NCI-H69 (cell line): ENCODE data around the gene SAPCD2.
"Not testable (repeated sequence)": the region's sequence is repeated elsewhere in the genome, so short reads cannot be mapped to it uniquely, and the experiment has no call there.

Source experiments
- DNase-seq: peaks from one replicate; lab custom pipeline; 2025; lab: John Stamatoyannopoulos, UW

Gene SAPCD2

GRCh38 chr9:137046088-137046787, 24.1 kb downstream of the SAPCD2 start, which contains the start of gene NPDC1:
Gene NPDC1, minus strand, starts transcription at chr9:137046177. Its CDS starts 188 bp downstream, at chr9:137045989.
- DNase-seq, result peak; percentile 90

- DNase-seq, result peak; percentile 82
Observed at GRCh38 chr9:137045294-137046087, 24.9 kb downstream of the SAPCD2 start.

- DNase-seq, result peak; percentile 91
Observed at GRCh38 chr9:137044502-137045177, 25.7 kb downstream of the SAPCD2 start.

GRCh38 chr9:137044037-137044436, 26.3 kb downstream of the SAPCD2 start:
- peak; percentile 38 for DNase-seq

- DNase-seq, result no peak
Observed at GRCh38 chr9:137042751-137043727, 27.3 kb downstream of the SAPCD2 start.

- no peak for DNase-seq
Observed at GRCh38 chr9:137041124-137041523, 29.2 kb downstream of the SAPCD2 start.

- DNase-seq, result no peak
Observed at GRCh38 chr9:137040568-137040967, 29.8 kb downstream of the SAPCD2 start.

- DNase-seq, result no peak
Observed at GRCh38 chr9:137039611-137040366, 30.6 kb downstream of the SAPCD2 start.

- no peak for DNase-seq
Observed at GRCh38 chr9:137038916-137039315, 31.4 kb downstream of the SAPCD2 start.

GRCh38 chr9:137037483-137037882, 32.9 kb downstream of the SAPCD2 start:
- no peak for DNase-seq

GRCh38 chr9:137037035-137037434, 33.3 kb downstream of the SAPCD2 start:
- DNase-seq, result no peak

GRCh38 chr9:137035937-137036336, 34.4 kb downstream of the SAPCD2 start:
- DNase-seq, result no peak

GRCh38 chr9:137035507-137035834, 34.9 kb downstream of the SAPCD2 start:
- DNase-seq, result no peak

GRCh38 chr9:137034709-137035506, 35.4 kb downstream of the SAPCD2 start:
- DNase-seq, result peak; percentile 91

GRCh38 chr9:137034039-137034708, 36.2 kb downstream of the SAPCD2 start:
- DNase-seq, result peak; percentile 69

- not testable (repeated sequence) for DNase-seq
Observed at GRCh38 chr9:137033481-137033880, 36.9 kb downstream of the SAPCD2 start.

- no peak for DNase-seq
Observed at GRCh38 chr9:137032858-137033257, 37.5 kb downstream of the SAPCD2 start.

GRCh38 chr9:137031904-137032640, 38.3 kb downstream of the SAPCD2 start, which contains the start of gene FUT7:
Gene FUT7, minus strand, starts transcription at chr9:137032088. Its CDS starts 97 bp downstream, at chr9:137031991.
- DNase-seq, result no peak
